WTC11 (cell line): ENCODE results near the gene C2CD2.

Source experiments
- CDX4 ChIP-seq: fragments of 250-450 bp; sonication (Bioruptor Pico); IDR thresholded peaks from 2 replicates; pipeline ENCODE4 v1.9.0; 2021; ENCODE audit warnings: moderate library complexity, mild to moderate bottlenecking, inconsistent platforms, borderline replicate concordance
- CTCF ChIP-seq: fragments of 200-600 bp; IDR thresholded peaks from 2 replicates; pipeline ENCODE4 v1.8.0; 2022; ENCODE audit warnings: antibody characterized with exemption
- E2F4 ChIP-seq: sonication (generic); formaldehyde crosslinking; IDR thresholded peaks from 2 replicates; pipeline ENCODE4 v1.8.1; 2022; ENCODE audit warnings: low read depth, mild to moderate bottlenecking, moderate library complexity, missing genetic modification reagents, borderline replicate concordance
- FOXK1 ChIP-seq: sonication (generic); formaldehyde crosslinking; IDR thresholded peaks from 2 replicates; pipeline ENCODE4 v1.8.0; 2022; ENCODE audit warnings: mild to moderate bottlenecking, moderate library complexity, missing genetic modification reagents
- HMGXB4 ChIP-seq: sonication (generic); formaldehyde crosslinking; IDR thresholded peaks from 2 replicates; pipeline ENCODE4 v1.8.1; 2023; ENCODE audit warnings: mild to moderate bottlenecking, moderate library complexity, missing genetic modification reagents
- MLX ChIP-seq: sonication (generic); formaldehyde crosslinking; IDR thresholded peaks from 2 replicates; pipeline ENCODE4 v1.8.1; 2023; ENCODE audit warnings: mild to moderate bottlenecking, missing genetic modification reagents, moderate library complexity
- TEAD1 ChIP-seq: sonication (generic); formaldehyde crosslinking; IDR thresholded peaks from 2 replicates; pipeline ENCODE4 v1.8.0; 2022; ENCODE audit warnings: mild to moderate bottlenecking, missing genetic modification reagents
- USF1 ChIP-seq: sonication (generic); formaldehyde crosslinking; IDR thresholded peaks from 2 replicates; pipeline ENCODE4 v1.8.0; 2022; ENCODE audit warnings: mild to moderate bottlenecking, missing genetic modification reagents
- ZNF317 ChIP-seq: sonication (generic); formaldehyde crosslinking; IDR thresholded peaks from 2 replicates; pipeline ENCODE4 v1.8.1; 2023; ENCODE audit warnings: low read depth, mild to moderate bottlenecking, moderate library complexity, missing genetic modification reagents, borderline replicate concordance
- ZNF423 ChIP-seq: fragments of 250-450 bp; sonication (Bioruptor Pico); IDR thresholded peaks from 2 replicates; pipeline ENCODE4 v2.1.2; 2022; ENCODE audit warnings: mild to moderate bottlenecking, moderate library complexity

- TF ChIP-seq CDX4 (CRISPR knock-in tag) (no peak), E2F4 (no peak), MLX (CRISPR knock-in tag) (no peak), FOXK1 (CRISPR knock-in tag) (no peak), ZNF423 (CRISPR knock-in tag) (no peak), CTCF (no peak), TEAD1 (CRISPR knock-in tag) (no peak), USF1 (CRISPR knock-in tag) (peak; percentile 46; the same call in 1 of the 2 replicates), HMGXB4 (CRISPR knock-in tag) (no peak), ZNF317 (no peak)
These were observed 91.8 kb downstream of the C2CD2 start for GRCh38 chr21:41861987-41862386.
